Lung (tissue), 16 donors: ENCODE measurements around the gene APOO. TPM values are rescaled to one million over a fixed set of nuclear protein-coding genes. Genes with fewer than 3 reads are reported as not detected.

Source experiments
- ATAC-seq: fragments of 200-7000 bp; cut with Tn5 transposase; one replicate; pipeline ENCODE4 v1.9.1; 2020; ENCODE audit warnings: moderate number of reproducible peaks; ENCODE audit not compliant: insufficient read depth, low FRiP score
- DNase-seq, 3 donors: peaks; one replicate each; pipeline ENCODE4 v3.0.0-alpha.2; 2013 to 2017
- H3K27ac ChIP-seq, 2 donors: one replicate each; pipeline ENCODE4 v1.5.1; 2013; ENCODE audit warnings: mild to moderate bottlenecking in 2 of 2, moderate library complexity in 2 of 2, control low read depth in 1 of 2, inconsistent platforms in 1 of 2, low read depth in 1 of 2, low read length in 1 of 2
- H3K27me3 ChIP-seq, 3 donors: one replicate each; pipeline ENCODE4 v1.5.1; 2013; ENCODE audit warnings: low read length in 2 of 3; ENCODE audit not compliant: control insufficient read depth in 3 of 3, insufficient read depth in 3 of 3
- H3K36me3 ChIP-seq, 4 donors: one replicate each; pipeline ENCODE4 v1.5.1; 2013; ENCODE audit warnings: low read length in 4 of 4, mild to moderate bottlenecking in 1 of 4, moderate library complexity in 1 of 4; ENCODE audit not compliant: control insufficient read depth in 4 of 4, insufficient read depth in 4 of 4
- H3K4me1 ChIP-seq, 5 donors: one replicate each; pipeline ENCODE4 v1.5.1; 2013; ENCODE audit warnings: low read length in 5 of 5, mild to moderate bottlenecking in 2 of 5, moderate library complexity in 1 of 5; ENCODE audit not compliant: control insufficient read depth in 5 of 5, insufficient read depth in 5 of 5
- H3K4me3 ChIP-seq: one replicate; pipeline ENCODE4 v1.5.1; 2013; ENCODE audit warnings: mild to moderate bottlenecking, control low read depth, moderate library complexity
- H3K9ac ChIP-seq, 2 donors: one replicate each; pipeline ENCODE4 v1.5.1; 2013; ENCODE audit warnings: low read length in 2 of 2, control low read depth in 1 of 2; ENCODE audit not compliant: insufficient read depth in 1 of 2
- H3K9me3 ChIP-seq, 4 donors: one replicate each; pipeline ENCODE4 v1.5.1; 2013; ENCODE audit warnings: low read length in 3 of 4, mild to moderate bottlenecking in 1 of 4, moderate library complexity in 1 of 4; ENCODE audit not compliant: control insufficient read depth in 4 of 4, insufficient read depth in 3 of 4
- WGBS, 2 donors: extraction: QIAGEN DNeasy Blood & Tissue Kit; methylation state at CpG; one replicate each; pipeline ENCODE4 v1.1.7; 2013; 5-methylcytosine and 5-hydroxymethylcytosine counted together
- long read RNA-seq, 5 donors: transcript quantifications; one replicate each; lab custom pipeline, GENCODE V29; 2026
- polyA plus RNA-seq, 2 donors: library from polyadenylated mRNA; stranded (reverse); fragments of 200-250 nt; gene quantifications; one replicate each; pipeline ENCODE4 v1.2.1, GENCODE V29; 2013
- total RNA-seq, 2 donors: library from RNA; depleted of rRNA in 1 of 2; stranded (reverse); fragments of >200 nt in 1 of 2; gene quantifications; one replicate each; pipeline ENCODE4 v1.2.1, GENCODE V29; 2014 to 2021
- TF ChIP-seq, protein P1 (sequence below): IDR thresholded peaks from 2 replicates; pipeline ENCODE4 v1.5.1; 2012; ENCODE audit warnings: mild to moderate bottlenecking; ENCODE audit errors: control extremely low read depth, extremely low read depth
- donor health status: control.
- donor health status: control.
- donor health status: Bipolar disorder and iron deficiency.
- donor health status: healthy.
- donor health status: DM: yes; HTN: yes; CAD: no.

The APOO gene
- 10 to 100 TPM in 1 of 2 donors, 1 to 10 TPM in 1; 8.9 to 25.0 TPM for total RNA-seq
- 10 to 100 TPM; 21.0 to 24.2 TPM for polyA plus RNA-seq
- long read RNA-seq, donor 1, partial matches to known transcripts: 6 of 11 reads
- long read RNA-seq, donor 1, other reads (novel, unspliced or antisense): 0 of 11 reads
- long read RNA-seq, donor 2, partial matches to known transcripts: 0 of 1 reads
- long read RNA-seq, donor 2, other reads (novel, unspliced or antisense): 0 of 1 reads
- long read RNA-seq, donor 3, partial matches to known transcripts: 0 of 2 reads
- long read RNA-seq, donor 3, other reads (novel, unspliced or antisense): 0 of 2 reads
- long read RNA-seq, donor 4: 0 reads
- long read RNA-seq, donor 5, partial matches to known transcripts: 9 of 11 reads
- long read RNA-seq, donor 5, other reads (novel, unspliced or antisense): 0 of 11 reads

DNA sequence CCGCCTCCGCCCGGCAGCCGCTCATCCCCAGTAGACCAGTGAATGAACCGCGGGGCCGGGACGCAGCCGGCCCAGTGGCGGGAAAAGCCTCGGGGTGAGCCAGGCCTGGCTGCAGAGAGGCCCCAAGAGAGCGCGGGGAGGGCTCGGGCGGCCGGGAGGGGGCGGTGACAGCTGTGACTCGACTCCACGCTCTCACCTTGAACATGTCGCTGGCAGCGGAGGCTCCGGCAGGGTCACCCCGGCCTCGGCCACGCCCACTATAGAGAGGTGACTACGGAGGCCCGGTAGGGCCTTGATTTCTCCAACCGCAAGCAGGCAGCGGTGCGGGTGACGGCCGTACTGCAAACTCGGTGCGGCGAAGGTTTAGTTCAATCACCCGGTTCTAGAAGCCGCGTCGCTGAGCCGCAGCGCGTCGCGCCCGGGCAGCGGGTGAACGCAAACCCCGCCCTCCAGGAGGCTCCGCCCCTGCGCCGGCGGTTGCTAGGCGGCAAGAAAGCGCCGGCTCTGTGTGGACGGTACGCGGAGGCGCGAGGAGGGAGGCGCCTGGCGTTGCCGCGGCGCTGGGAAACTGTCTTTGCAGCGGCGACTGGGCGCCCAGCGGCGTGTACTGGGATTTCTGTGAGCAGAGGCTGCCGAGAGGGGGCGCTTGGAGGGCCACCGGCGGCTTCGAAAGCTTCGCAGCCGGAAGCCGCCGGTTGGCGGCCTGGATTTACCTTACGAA lies at the start of gene APOO, which contains the start of gene CXorf58:
Gene APOO (minus strand): TSS at position 441 of the 721 bp plus-strand sequence. CDS start 236 bp downstream, at position 205.
Gene CXorf58 (plus strand): TSS at position 509 of the 721 bp plus-strand sequence. CDS start 2,297 bp downstream, outside the sequence.
- no peaks in the 10 kb centered on the region for H3K36me3 ChIP-seq
- H3K4me1 ChIP-seq: peaks cover 0 to 2% (median 0%) of the 10 kb centered on the region in 5 donors
- H3K27ac ChIP-seq: peak within 1 kb of the TSS; percentile 91
- H3K4me3 ChIP-seq: peak within 1 kb of the TSS; percentile 52
- peaks cover 0 to 11% (median 10%) of the 10 kb centered on the region in 3 donors for H3K27me3 ChIP-seq
- H3K9me3 ChIP-seq: no peaks in the 10 kb centered on the region
- peak within 1 kb of the TSS; percentile 56 to 84 for H3K9ac ChIP-seq
- 0 to 31% methylated on average over 23 to 81 of the region's 81 CpGs for WGBS, 2 donors
- TF ChIP-seq, protein P1, sequence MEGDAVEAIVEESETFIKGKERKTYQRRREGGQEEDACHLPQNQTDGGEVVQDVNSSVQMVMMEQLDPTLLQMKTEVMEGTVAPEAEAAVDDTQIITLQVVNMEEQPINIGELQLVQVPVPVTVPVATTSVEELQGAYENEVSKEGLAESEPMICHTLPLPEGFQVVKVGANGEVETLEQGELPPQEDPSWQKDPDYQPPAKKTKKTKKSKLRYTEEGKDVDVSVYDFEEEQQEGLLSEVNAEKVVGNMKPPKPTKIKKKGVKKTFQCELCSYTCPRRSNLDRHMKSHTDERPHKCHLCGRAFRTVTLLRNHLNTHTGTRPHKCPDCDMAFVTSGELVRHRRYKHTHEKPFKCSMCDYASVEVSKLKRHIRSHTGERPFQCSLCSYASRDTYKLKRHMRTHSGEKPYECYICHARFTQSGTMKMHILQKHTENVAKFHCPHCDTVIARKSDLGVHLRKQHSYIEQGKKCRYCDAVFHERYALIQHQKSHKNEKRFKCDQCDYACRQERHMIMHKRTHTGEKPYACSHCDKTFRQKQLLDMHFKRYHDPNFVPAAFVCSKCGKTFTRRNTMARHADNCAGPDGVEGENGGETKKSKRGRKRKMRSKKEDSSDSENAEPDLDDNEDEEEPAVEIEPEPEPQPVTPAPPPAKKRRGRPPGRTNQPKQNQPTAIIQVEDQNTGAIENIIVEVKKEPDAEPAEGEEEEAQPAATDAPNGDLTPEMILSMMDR: peak; percentile 60
- ATAC-seq (peak; percentile 97), DNase-seq (peak; percentile 93 to 97 (median 95))

DNA sequence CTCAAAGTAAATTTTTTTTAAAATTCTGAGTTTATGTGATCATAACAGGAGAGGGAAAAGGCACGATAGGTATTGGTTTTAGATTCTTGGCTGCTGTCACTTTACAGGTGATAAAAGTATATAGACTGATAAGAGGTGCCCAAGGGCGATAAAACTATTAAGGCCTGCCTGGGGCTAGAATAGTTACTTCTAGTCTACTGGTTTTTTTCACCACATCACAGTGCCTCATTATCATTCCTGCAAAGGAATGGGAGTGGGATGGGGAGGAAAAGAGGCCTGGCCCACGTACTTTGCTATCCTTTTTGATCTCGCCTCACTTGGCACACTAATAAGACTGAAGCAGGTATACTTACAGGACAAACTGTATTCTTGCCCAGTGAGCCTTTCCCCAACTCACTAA lies 46.7 kb upstream of the APOO start:
- TF ChIP-seq, protein P1: no peak
- Histone ChIP-seq H3K36me3 (no peaks in the 10 kb centered on the region), H3K4me1 (no peaks in the 10 kb centered on the region), H3K9me3 (no peaks in the 10 kb centered on the region), H3K4me3 (no peak overlapping the region), H3K27me3 (peaks cover 0 to 20% (median 0%) of the 10 kb centered on the region in 3 donors), H3K27ac (no peak overlapping the region), H3K9ac (no peak overlapping the region)
- no peak for DNase-seq
- 71 to 95% methylated on average over 4 of the region's 4 CpGs for WGBS, 2 donors
- no peak for ATAC-seq

DNA sequence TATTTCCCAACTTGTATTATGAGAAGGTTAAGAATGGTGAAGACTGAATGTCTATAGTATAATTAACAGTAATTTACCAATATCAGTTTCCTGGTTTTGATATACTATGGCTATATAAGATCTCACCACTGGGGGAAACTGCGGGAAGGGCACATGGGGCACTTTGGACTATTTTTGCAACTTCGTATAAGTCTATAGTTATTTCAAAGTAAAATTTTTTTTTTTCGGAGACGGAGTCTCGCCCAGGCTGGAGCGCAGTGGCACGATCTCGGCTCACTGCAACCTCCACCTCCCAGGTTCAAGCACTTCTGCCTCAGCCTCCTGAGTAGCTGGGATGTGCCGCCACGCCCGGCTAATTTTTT lies 46.2 kb upstream of the APOO start:
- Histone ChIP-seq H3K9me3 (no peaks in the 10 kb centered on the region), H3K27ac (no peak overlapping the region), H3K4me3 (no peak overlapping the region), H3K36me3 (no peaks in the 10 kb centered on the region), H3K4me1 (no peaks in the 10 kb centered on the region), H3K9ac (no peak overlapping the region), H3K27me3 (peaks cover 0 to 20% (median 0%) of the 10 kb centered on the region in 3 donors)
- no peak for DNase-seq
- ATAC-seq: no peak
- TF ChIP-seq, protein P1: no peak
- 88 to 90% methylated on average over 11 of the region's 11 CpGs for WGBS, 2 donors
